Endothelial cell of umbilical vein (primary cell): ENCODE results near the gene LCN2. TPM values are rescaled to one million over a fixed set of nuclear protein-coding genes. Genes with fewer than 3 reads are reported as not detected.
A peak's percentile ranks its signal among the peaks of the same experiment; 100 is the strongest.

Experiments used
- BruUV-seq: library from RNA; stranded (reverse); fragments of 400-500 nt; replicated peaks from 2 replicates; lab custom pipeline; 2021; lab: Mats Ljungman, UMichigan
- CTCF ChIA-PET: fragments of 300-600, 350-600 bp; sonication (Branson Sonifier 250); formaldehyde crosslinking; loops from one replicate; lab custom pipeline; 2021; ENCODE audit warnings: antibody characterized with exemption, inconsistent platforms; lab: Charles Lee
- POLR2A ChIA-PET: fragments of 300-600, 350-600 bp; sonication (Branson Sonifier 250); formaldehyde crosslinking; loops from one replicate; lab custom pipeline; 2021; ENCODE audit warnings: antibody characterized with exemption, inconsistent platforms; lab: Charles Lee
- DNase-seq: peaks from one replicate; pipeline ENCODE4 v3.0.0-alpha.2; 2011; ENCODE audit warnings: low read depth, low spot score
- FAIRE-seq: peaks from 2 replicates; lab custom pipeline; 2011; peaks lifted over from hg19 to GRCh38; lab: Jason Lieb, UNC
- H2AFZ ChIP-seq: 2 replicates; pipeline ENCODE4 v1.6.0; 2012; ENCODE audit warnings: low read depth, low read length, control low read depth, inconsistent platforms
- H3K27ac ChIP-seq: 2 replicates; pipeline ENCODE4 v1.5.1; 2011; ENCODE audit warnings: low read depth, mild to moderate bottlenecking, control low read depth, low read length, moderate library complexity; ENCODE audit not compliant: insufficient read depth
- H3K27me3 ChIP-seq, 2 experiments: 2 replicates each; pipeline versions ENCODE4 v1.6.0 to v1.6.1; 2011; ENCODE audit warnings: low read length in 2 of 2, mixed read lengths in 1 of 2; ENCODE audit not compliant: control insufficient read depth in 2 of 2, insufficient read depth in 2 of 2
- H3K36me3 ChIP-seq, 2 experiments: 2 replicates in 1 of 2; 3 replicates in 1 of 2; pipeline ENCODE4 v1.5.1; 2011; ENCODE audit warnings: low read length in 2 of 2, mild to moderate bottlenecking in 1 of 2, moderate library complexity in 1 of 2; ENCODE audit not compliant: control insufficient read depth in 2 of 2, insufficient read depth in 2 of 2; ENCODE audit errors: extremely low read depth in 1 of 2
- H3K4me1 ChIP-seq: 3 replicates; pipeline ENCODE4 v1.5.1; 2011; ENCODE audit warnings: mild to moderate bottlenecking, low read length; ENCODE audit not compliant: control insufficient read depth, insufficient read depth; ENCODE audit errors: extremely low read depth
- H3K4me2 ChIP-seq: 2 replicates; pipeline ENCODE4 v1.6.1; 2011; ENCODE audit warnings: low read length, control low read depth, mixed read lengths; ENCODE audit not compliant: insufficient read depth
- H3K4me3 ChIP-seq, 3 experiments: fragments of 200-600 bp in 1 of 3; sonication (generic), shearing (Covaris generic) in 1 of 3; replicated peaks in 1 of 3; 2 replicates each; pipeline ENCODE4 v1.5.1; 2011 to 2016; ENCODE audit warnings: control low read depth in 3 of 3, low read length in 3 of 3, mild to moderate bottlenecking in 2 of 3, inconsistent platforms in 1 of 3, low read depth in 1 of 3, moderate library complexity in 1 of 3; ENCODE audit not compliant: insufficient read depth in 1 of 3
- H3K79me2 ChIP-seq: 2 replicates; pipeline ENCODE4 v1.6.0; 2012; ENCODE audit warnings: low read length, inconsistent platforms; ENCODE audit not compliant: control insufficient read depth, insufficient read depth
- H3K9ac ChIP-seq: replicated peaks from 2 replicates; pipeline ENCODE3; 2011; ENCODE audit warnings: low read length, control low read depth; ENCODE audit not compliant: insufficient read depth; ENCODE audit errors: extremely low read depth
- H3K9me1 ChIP-seq: replicated peaks from 3 replicates; pipeline ENCODE4 v1.6.0; 2011; ENCODE audit warnings: mild to moderate bottlenecking, low read length; ENCODE audit not compliant: control insufficient read depth, insufficient read depth; ENCODE audit errors: extremely low read depth
- H3K9me3 ChIP-seq: replicated peaks from 2 replicates; pipeline ENCODE4 v1.5.1; 2012; ENCODE audit warnings: low read length, inconsistent platforms; ENCODE audit not compliant: control insufficient read depth, insufficient read depth
- H4K20me1 ChIP-seq: replicated peaks from 2 replicates; pipeline ENCODE3; 2011; ENCODE audit warnings: mild to moderate bottlenecking, low read length; ENCODE audit not compliant: control insufficient read depth, insufficient read depth; ENCODE audit errors: extremely low read depth
- CTCF ChIP-seq, 2 donors: IDR thresholded peaks; 1 replicate in 1 of 2; 2 replicates in 1 of 2; pipeline ENCODE4 v1.5.1; 2011; ENCODE audit warnings: low read length in 2 of 2, mild to moderate bottlenecking in 2 of 2, moderate library complexity in 2 of 2, control low read depth in 1 of 2, inconsistent platforms in 1 of 2, low read depth in 1 of 2; ENCODE audit not compliant: insufficient read depth in 1 of 2; ENCODE audit errors: extremely low read depth in 1 of 2
- EZH2 ChIP-seq: IDR thresholded peaks from 2 replicates; pipeline ENCODE4 v1.6.1; 2012; ENCODE audit warnings: borderline replicate concordance, low read depth, mild to moderate bottlenecking, moderate library complexity, low read length, inconsistent platforms; ENCODE audit not compliant: severe bottlenecking
- FOS ChIP-seq: IDR thresholded peaks from 2 replicates; pipeline ENCODE4 v1.6.1; 2011; ENCODE audit warnings: mild to moderate bottlenecking, low read length, moderate library complexity, borderline replicate concordance; ENCODE audit not compliant: insufficient read depth
- JUN ChIP-seq: IDR thresholded peaks from 2 replicates; pipeline ENCODE4 v1.6.1; 2011; ENCODE audit warnings: borderline replicate concordance, low read depth; ENCODE audit not compliant: insufficient read length, insufficient read depth
- MAX ChIP-seq: IDR thresholded peaks from 2 replicates; pipeline ENCODE4 v1.6.1; 2011; ENCODE audit not compliant: insufficient read depth, insufficient read length
- MYC ChIP-seq: IDR thresholded peaks from one replicate; pipeline ENCODE4 v1.6.1; 2011; ENCODE audit warnings: mild to moderate bottlenecking, low read depth, low read length
- POLR2A ChIP-seq: IDR thresholded peaks from 2 replicates; pipeline ENCODE4 v1.6.1; 2012; ENCODE audit warnings: low read depth, mild to moderate bottlenecking, control low read depth, low read length
- dilution Hi-C: fragments of 300-500 bp; cut with MboI; formaldehyde crosslinking; loops from one replicate; pipeline ENCODE4 v1.15.0; 2019; ENCODE audit warnings: low sequenced_read_pairs; ENCODE audit not compliant: extremely low pct_ligation_motif_present
- intact Hi-C: fragments of 100-400 bp; cut with micrococcal nuclease; formaldehyde crosslinking; loops from one replicate; pipeline ENCODE4 v1.10.0; 2022
- polyA plus RNA-seq, 4 experiments: library from polyadenylated mRNA; depleted of rRNA in 3 of 4; stranded (reverse) in 3 of 4; unstranded in 1 of 4; fragments of >200 nt; gene quantifications; 2 replicates each; pipeline versions ENCODE4 v1.2.1 to v1.2.3, GENCODE V29; 2011 to 2012; ENCODE audit warnings: missing spikeins in 1 of 4
- total RNA-seq: library from RNA; stranded (reverse); gene quantifications from 2 replicates; pipeline ENCODE4 v1.2.3, GENCODE V29; 2021

LCN2 gene
- total and polyA plus RNA-seq, 2 donors (not counting 3 experiments of a cell fraction or from before 2014, with no cell fraction given): not detected

DNA sequence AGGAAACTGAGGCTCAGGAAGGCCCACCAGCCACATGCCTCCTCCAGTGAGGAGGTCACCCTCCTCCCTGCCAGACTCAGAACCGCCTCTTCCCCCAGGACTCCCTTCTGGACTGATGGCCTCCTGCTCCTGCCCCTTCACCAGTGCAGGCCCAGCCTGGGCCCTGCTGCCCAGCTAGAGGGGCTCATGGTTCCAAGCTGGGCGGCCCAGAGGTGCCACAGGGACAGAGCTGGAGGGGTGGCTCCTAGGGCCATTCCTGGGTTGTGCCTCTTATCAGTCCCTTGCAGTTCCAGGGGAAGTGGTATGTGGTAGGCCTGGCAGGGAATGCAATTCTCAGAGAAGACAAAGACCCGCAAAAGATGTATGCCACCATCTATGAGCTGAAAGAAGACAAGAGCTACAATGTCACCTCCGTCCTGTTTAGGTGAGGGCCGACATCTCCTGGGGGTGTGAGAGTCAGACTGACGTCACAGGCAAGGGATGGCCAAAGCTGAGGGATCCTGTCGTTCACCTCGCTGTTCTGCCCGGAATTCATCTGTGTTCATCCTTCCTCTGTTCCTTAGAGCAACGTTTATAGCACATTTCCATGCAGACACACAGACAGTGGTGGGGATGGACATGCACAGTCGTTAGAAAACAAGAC lies 819 bp downstream of the LCN2 start:
- Histone ChIP-seq H3K4me2 (no peak overlapping the region), H3K4me1 (no peaks in the 10 kb centered on the region), H3K9me3 (no peaks in the 10 kb centered on the region), H3K36me3 (no peaks in the 10 kb centered on the region), H3K27me3 (no peaks in the 10 kb centered on the region), H3K27ac (no peak overlapping the region), H3K79me2 (no peaks in the 10 kb centered on the region), H3K9me1 (no peaks in the 10 kb centered on the region), H3K9ac (no peak overlapping the region), H4K20me1 (no peaks in the 10 kb centered on the region), H3K4me3 (no peak overlapping the region), H2AFZ (no peak overlapping the region)
- TF ChIP-seq MYC (no peak), FOS (no peak), JUN (no peak), EZH2 (no peak), POLR2A (no peak), MAX (no peak)
- dilution Hi-C loops: no loop called here
- no TSS peak for BruUV-seq
- no peak for FAIRE-seq
- DNase-seq: no peak
- intact Hi-C loops: no loop called here
- CTCF ChIA-PET: interaction anchor here (2.0 kb wide), 1 partner anchor 10 kb away, joined by 8 read pairs; the partner anchor contains the start of gene BBLN
- POLR2A ChIA-PET: no interaction called here

GRCh38 chr9:128150594-128151308 lies 1.5 kb downstream of the LCN2 start:
- BruUV-seq: no TSS peak

More at GRCh38 chr9:128150594-128151308, 1.5 kb downstream of the LCN2 start:
- H3K4me2 ChIP-seq: no peak overlapping the region
- H3K27me3 ChIP-seq: no peaks in the 10 kb centered on the region
- H3K4me3 ChIP-seq: no peak overlapping the region
- H4K20me1 ChIP-seq: no peaks in the 10 kb centered on the region
- no peaks in the 10 kb centered on the region for H3K79me2 ChIP-seq
- DNase-seq (no peak), FAIRE-seq (peak; percentile 38)
- no peak overlapping the region for H2AFZ ChIP-seq
- no peaks in the 10 kb centered on the region for H3K9me3 ChIP-seq
- ChIA-PET POLR2A (no interaction called here), CTCF (interaction anchor here (1.1 to 2.0 kb wide), 2 partner anchors 9 to 33 kb away, joined by 3 to 8 read pairs; partner anchors contain the start of gene BBLN)
- no peaks in the 10 kb centered on the region for H3K4me1 ChIP-seq
- dilution Hi-C loops (no loop called here), intact Hi-C loops (no loop called here)
- H3K27ac ChIP-seq: no peak overlapping the region
- H3K9me1 ChIP-seq: no peaks in the 10 kb centered on the region
- no peak overlapping the region for H3K9ac ChIP-seq
- TF ChIP-seq CTCF (IDR thresholded peaks at IDR 0.05; ENCODE audit: extremely low read depth in 1 of 2, insufficient read depth in 1 of 2, low read depth in 1 of 2, low read length in 2 of 2) (peak; percentile 22 to 38), POLR2A (no peak)
- no peaks in the 10 kb centered on the region for H3K36me3 ChIP-seq
